GM23338 (cell line): ENCODE results near the gene CCND1. TPM values are rescaled to one million over a fixed set of nuclear protein-coding genes. Genes with fewer than 3 reads are reported as not detected.

Experiments used
- ATAC-seq: fragments of 200-7000 bp; cut with Tn5 transposase; 3 replicates; pipeline ENCODE4 v1.9.1; 2020
- DNase-seq: peaks from one replicate; pipeline ENCODE4 v3.0.0-alpha.2; 2015; ENCODE audit warnings: low spot score
- H2AFZ ChIP-seq: fragments of 200-600 bp; sonication (generic); 2 replicates; pipeline ENCODE4 v1.8.0; 2016; ENCODE audit warnings: antibody characterized with exemption, mild to moderate bottlenecking, moderate library complexity
- H3F3A ChIP-seq: fragments of 200-600 bp; sonication (generic); replicated peaks from 2 replicates; pipeline ENCODE4 v1.8.0; 2017; ENCODE audit warnings: antibody characterized with exemption, mixed run types, low read depth
- H3K27ac ChIP-seq: fragments of 200-600 bp; sonication (generic); 2 replicates; pipeline ENCODE4 v1.6.1; 2016; ENCODE audit warnings: low read depth
- H3K27me3 ChIP-seq: fragments of 200-600 bp; sonication (generic); 2 replicates; pipeline ENCODE4 v1.8.0; 2016; ENCODE audit warnings: mild to moderate bottlenecking, mixed run types, moderate library complexity; ENCODE audit not compliant: insufficient read depth
- H3K36me3 ChIP-seq: fragments of 200-600 bp; sonication (generic); 2 replicates; pipeline ENCODE4 v1.8.0; 2016; ENCODE audit warnings: mild to moderate bottlenecking; ENCODE audit not compliant: insufficient read depth
- H3K4me1 ChIP-seq: fragments of 200-600 bp; sonication (generic); 2 replicates; pipeline ENCODE4 v1.8.0; 2016; ENCODE audit warnings: mild to moderate bottlenecking, moderate library complexity; ENCODE audit not compliant: insufficient read depth
- H3K4me2 ChIP-seq: fragments of 200-600 bp; sonication (generic); 2 replicates; pipeline ENCODE4 v1.7.1; 2017; ENCODE audit warnings: mixed run types
- H3K4me3 ChIP-seq: fragments of 200-600 bp; sonication (generic); 2 replicates; pipeline ENCODE4 v1.6.1; 2016; ENCODE audit warnings: mixed run types
- H3K79me2 ChIP-seq: fragments of 200-600 bp; sonication (generic); replicated peaks from 2 replicates; pipeline ENCODE4 v1.8.0; 2017; ENCODE audit warnings: mild to moderate bottlenecking; ENCODE audit not compliant: insufficient read depth
- H3K9me2 ChIP-seq: fragments of 200-600 bp; sonication (generic); 2 replicates; pipeline ENCODE4 v1.8.0; 2017; ENCODE audit not compliant: insufficient read depth
- H4K20me1 ChIP-seq: fragments of 200-600 bp; sonication (generic); replicated peaks from 2 replicates; pipeline ENCODE4 v1.8.0; 2017; ENCODE audit warnings: mild to moderate bottlenecking; ENCODE audit not compliant: insufficient read depth
- H3K27ac Mint-ChIP-seq: 2 replicates; pipeline ENCODE4 v1.8.0; 2020; ENCODE audit warnings: inconsistent platforms, mild to moderate bottlenecking, moderate library complexity, mixed read lengths
- H3K27me3 Mint-ChIP-seq: 3 replicates; pipeline ENCODE4 v1.8.0; 2022; ENCODE audit warnings: low read depth, mild to moderate bottlenecking, moderate library complexity, mixed read lengths, inconsistent platforms; ENCODE audit not compliant: insufficient read depth, poor library complexity
- H3K36me3 Mint-ChIP-seq: 3 replicates; pipeline ENCODE4 v1.8.0; 2021; ENCODE audit warnings: low read depth, mild to moderate bottlenecking, inconsistent platforms, moderate library complexity, mixed read lengths
- H3K4me1 Mint-ChIP-seq: 3 replicates; pipeline ENCODE4 v1.8.0; 2020; ENCODE audit warnings: mild to moderate bottlenecking, inconsistent platforms, mixed read lengths
- H3K4me3 Mint-ChIP-seq: 3 replicates; pipeline ENCODE4 v1.8.0; 2021; ENCODE audit warnings: moderate library complexity, mild to moderate bottlenecking, inconsistent platforms, mixed read lengths
- H3K9me3 Mint-ChIP-seq: 3 replicates; pipeline ENCODE4 v1.8.0; 2020; ENCODE audit warnings: moderate library complexity, mild to moderate bottlenecking, inconsistent platforms, mixed read lengths
- CREB1 ChIP-seq: fragments of 250-450 bp; sonication (Bioruptor Pico); IDR thresholded peaks from 2 replicates; pipeline ENCODE4 v1.5.0; 2020; ENCODE audit warnings: low read depth, mild to moderate bottlenecking, moderate library complexity
- CTCF ChIP-seq, 2 experiments: fragments of 200-600 bp in 1 of 2; sonication (generic) in 1 of 2; conservative IDR thresholded peaks; 2 replicates each; pipeline versions ENCODE4 v1.5.1 to v1.6.1; 2016 to 2017; ENCODE audit warnings: antibody characterized with exemption in 2 of 2, low read depth in 2 of 2, mild to moderate bottlenecking in 2 of 2, moderate library complexity in 1 of 2
- EZH2 ChIP-seq: fragments of 200-600 bp; sonication (generic); IDR thresholded peaks from one replicate; pipeline ENCODE4 v1.8.0; 2017; ENCODE audit warnings: antibody characterized with exemption, mild to moderate bottlenecking, low read depth; ENCODE audit not compliant: unreplicated experiment
- EZH2phosphoT487 ChIP-seq: fragments of 200-600 bp; sonication (generic); IDR thresholded peaks from one replicate; pipeline ENCODE4 v1.8.1; 2018; ENCODE audit warnings: antibody characterized with exemption; ENCODE audit not compliant: unreplicated experiment
- JUNB ChIP-seq: IDR thresholded peaks from one replicate; pipeline ENCODE4 v1.6.1; 2016; ENCODE audit warnings: antibody characterized with exemption; ENCODE audit not compliant: unreplicated experiment
- NANOG ChIP-seq: IDR thresholded peaks from 2 replicates; pipeline ENCODE4 v1.6.1; 2016; ENCODE audit warnings: antibody characterized with exemption, borderline replicate concordance
- POLR2AphosphoS5 ChIP-seq: IDR thresholded peaks from 2 replicates; pipeline ENCODE4 v1.6.1; 2016; ENCODE audit warnings: antibody characterized with exemption, low read depth
- STAT1 ChIP-seq: IDR thresholded peaks from one replicate; pipeline ENCODE4 v1.6.1; 2016; ENCODE audit warnings: antibody characterized with exemption; ENCODE audit not compliant: unreplicated experiment
- ZNF114 ChIP-seq: fragments of 250-450 bp; sonication (Bioruptor Pico); IDR thresholded peaks from 2 replicates; pipeline ENCODE4 v1.5.0; 2020; ENCODE audit warnings: mild to moderate bottlenecking, moderate library complexity
- ZNF331 ChIP-seq: fragments of 250-450 bp; sonication (Bioruptor Pico); IDR thresholded peaks from 2 replicates; pipeline ENCODE4 v1.5.0; 2020; ENCODE audit warnings: low read depth, mild to moderate bottlenecking, moderate library complexity
- polyA plus RNA-seq: library from polyadenylated mRNA; unstranded; fragments of >200 nt; fragmentation: Nextera tagmentation; extraction: Ambion mirVana; gene quantifications from 2 replicates; pipeline ENCODE4 v1.2.1, GENCODE V29; 2016
- total RNA-seq: library from RNA; depleted of rRNA; stranded (reverse); fragments of >200 nt; shearing (Covaris generic); gene quantifications from 2 replicates; pipeline ENCODE4 v1.2.3, GENCODE V29; 2014
- TF ChIP-seq, protein P1 (sequence below): IDR thresholded peaks from 2 replicates; pipeline ENCODE4 v1.6.1; 2016; ENCODE audit warnings: antibody characterized with exemption
- TF ChIP-seq, protein P2 (sequence below): fragments of 250-450 bp; sonication (Bioruptor Pico); IDR thresholded peaks from 2 replicates; pipeline ENCODE4 v1.5.0; 2020; ENCODE audit warnings: mild to moderate bottlenecking, moderate library complexity
- TF ChIP-seq, protein P3 (sequence below): IDR thresholded peaks from one replicate; pipeline ENCODE4 v1.6.1; 2018; ENCODE audit warnings: antibody characterized with exemption; ENCODE audit not compliant: unreplicated experiment

The CCND1 gene
- total and polyA plus RNA-seq, 2 experiments from 2014 or later, result 109 to 183 TPM

GRCh38 chr11:69604055-69604454 is 36.9 kb upstream of the CCND1 start:
- Mint-ChIP-seq H3K9me3 (peaks cover 26% of the 10 kb centered on the region), H3K4me1 (peaks cover 30% of the 10 kb centered on the region), H3K27me3 (peaks cover 14% of the 10 kb centered on the region), H3K27ac (no peak overlapping the region), H3K36me3 (peaks cover 9% of the 10 kb centered on the region; the same call in 1 of the 3 replicates), H3K4me3 (no peak overlapping the region)
- Histone ChIP-seq H2AFZ (peak overlapping the region; percentile 99; the same call in 1 of the 2 replicates), H3K4me3 (no peak overlapping the region), H4K20me1 (no peaks in the 10 kb centered on the region), H3K79me2 (no peaks in the 10 kb centered on the region), H3F3A (0 out of 2 replicates have a peak, but pooled peaks cover 3% of the 10 kb centered on the region), H3K36me3 (no peaks in the 10 kb centered on the region), H3K27me3 (no peaks in the 10 kb centered on the region), H3K4me2 (peak overlapping the region; percentile 70; the same call in 1 of the 2 replicates), H3K9me2 (0 out of 2 replicates have a peak, but pooled peaks cover 2% of the 10 kb centered on the region), H3K27ac (0 out of 2 replicates have a peak overlapping the region, but pooled peaks have one; percentile 47), H3K4me1 (peaks cover 21% of the 10 kb centered on the region)
- ATAC-seq (no peak), DNase-seq (no peak)
- TF ChIP-seq EZH2phosphoT487, result no peak
- TF ChIP-seq ZNF331 (CRISPR knock-in tag), result no peak
- TF ChIP-seq, protein P1, sequence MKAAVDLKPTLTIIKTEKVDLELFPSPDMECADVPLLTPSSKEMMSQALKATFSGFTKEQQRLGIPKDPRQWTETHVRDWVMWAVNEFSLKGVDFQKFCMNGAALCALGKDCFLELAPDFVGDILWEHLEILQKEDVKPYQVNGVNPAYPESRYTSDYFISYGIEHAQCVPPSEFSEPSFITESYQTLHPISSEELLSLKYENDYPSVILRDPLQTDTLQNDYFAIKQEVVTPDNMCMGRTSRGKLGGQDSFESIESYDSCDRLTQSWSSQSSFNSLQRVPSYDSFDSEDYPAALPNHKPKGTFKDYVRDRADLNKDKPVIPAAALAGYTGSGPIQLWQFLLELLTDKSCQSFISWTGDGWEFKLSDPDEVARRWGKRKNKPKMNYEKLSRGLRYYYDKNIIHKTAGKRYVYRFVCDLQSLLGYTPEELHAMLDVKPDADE, result no peak
- TF ChIP-seq, protein P2, sequence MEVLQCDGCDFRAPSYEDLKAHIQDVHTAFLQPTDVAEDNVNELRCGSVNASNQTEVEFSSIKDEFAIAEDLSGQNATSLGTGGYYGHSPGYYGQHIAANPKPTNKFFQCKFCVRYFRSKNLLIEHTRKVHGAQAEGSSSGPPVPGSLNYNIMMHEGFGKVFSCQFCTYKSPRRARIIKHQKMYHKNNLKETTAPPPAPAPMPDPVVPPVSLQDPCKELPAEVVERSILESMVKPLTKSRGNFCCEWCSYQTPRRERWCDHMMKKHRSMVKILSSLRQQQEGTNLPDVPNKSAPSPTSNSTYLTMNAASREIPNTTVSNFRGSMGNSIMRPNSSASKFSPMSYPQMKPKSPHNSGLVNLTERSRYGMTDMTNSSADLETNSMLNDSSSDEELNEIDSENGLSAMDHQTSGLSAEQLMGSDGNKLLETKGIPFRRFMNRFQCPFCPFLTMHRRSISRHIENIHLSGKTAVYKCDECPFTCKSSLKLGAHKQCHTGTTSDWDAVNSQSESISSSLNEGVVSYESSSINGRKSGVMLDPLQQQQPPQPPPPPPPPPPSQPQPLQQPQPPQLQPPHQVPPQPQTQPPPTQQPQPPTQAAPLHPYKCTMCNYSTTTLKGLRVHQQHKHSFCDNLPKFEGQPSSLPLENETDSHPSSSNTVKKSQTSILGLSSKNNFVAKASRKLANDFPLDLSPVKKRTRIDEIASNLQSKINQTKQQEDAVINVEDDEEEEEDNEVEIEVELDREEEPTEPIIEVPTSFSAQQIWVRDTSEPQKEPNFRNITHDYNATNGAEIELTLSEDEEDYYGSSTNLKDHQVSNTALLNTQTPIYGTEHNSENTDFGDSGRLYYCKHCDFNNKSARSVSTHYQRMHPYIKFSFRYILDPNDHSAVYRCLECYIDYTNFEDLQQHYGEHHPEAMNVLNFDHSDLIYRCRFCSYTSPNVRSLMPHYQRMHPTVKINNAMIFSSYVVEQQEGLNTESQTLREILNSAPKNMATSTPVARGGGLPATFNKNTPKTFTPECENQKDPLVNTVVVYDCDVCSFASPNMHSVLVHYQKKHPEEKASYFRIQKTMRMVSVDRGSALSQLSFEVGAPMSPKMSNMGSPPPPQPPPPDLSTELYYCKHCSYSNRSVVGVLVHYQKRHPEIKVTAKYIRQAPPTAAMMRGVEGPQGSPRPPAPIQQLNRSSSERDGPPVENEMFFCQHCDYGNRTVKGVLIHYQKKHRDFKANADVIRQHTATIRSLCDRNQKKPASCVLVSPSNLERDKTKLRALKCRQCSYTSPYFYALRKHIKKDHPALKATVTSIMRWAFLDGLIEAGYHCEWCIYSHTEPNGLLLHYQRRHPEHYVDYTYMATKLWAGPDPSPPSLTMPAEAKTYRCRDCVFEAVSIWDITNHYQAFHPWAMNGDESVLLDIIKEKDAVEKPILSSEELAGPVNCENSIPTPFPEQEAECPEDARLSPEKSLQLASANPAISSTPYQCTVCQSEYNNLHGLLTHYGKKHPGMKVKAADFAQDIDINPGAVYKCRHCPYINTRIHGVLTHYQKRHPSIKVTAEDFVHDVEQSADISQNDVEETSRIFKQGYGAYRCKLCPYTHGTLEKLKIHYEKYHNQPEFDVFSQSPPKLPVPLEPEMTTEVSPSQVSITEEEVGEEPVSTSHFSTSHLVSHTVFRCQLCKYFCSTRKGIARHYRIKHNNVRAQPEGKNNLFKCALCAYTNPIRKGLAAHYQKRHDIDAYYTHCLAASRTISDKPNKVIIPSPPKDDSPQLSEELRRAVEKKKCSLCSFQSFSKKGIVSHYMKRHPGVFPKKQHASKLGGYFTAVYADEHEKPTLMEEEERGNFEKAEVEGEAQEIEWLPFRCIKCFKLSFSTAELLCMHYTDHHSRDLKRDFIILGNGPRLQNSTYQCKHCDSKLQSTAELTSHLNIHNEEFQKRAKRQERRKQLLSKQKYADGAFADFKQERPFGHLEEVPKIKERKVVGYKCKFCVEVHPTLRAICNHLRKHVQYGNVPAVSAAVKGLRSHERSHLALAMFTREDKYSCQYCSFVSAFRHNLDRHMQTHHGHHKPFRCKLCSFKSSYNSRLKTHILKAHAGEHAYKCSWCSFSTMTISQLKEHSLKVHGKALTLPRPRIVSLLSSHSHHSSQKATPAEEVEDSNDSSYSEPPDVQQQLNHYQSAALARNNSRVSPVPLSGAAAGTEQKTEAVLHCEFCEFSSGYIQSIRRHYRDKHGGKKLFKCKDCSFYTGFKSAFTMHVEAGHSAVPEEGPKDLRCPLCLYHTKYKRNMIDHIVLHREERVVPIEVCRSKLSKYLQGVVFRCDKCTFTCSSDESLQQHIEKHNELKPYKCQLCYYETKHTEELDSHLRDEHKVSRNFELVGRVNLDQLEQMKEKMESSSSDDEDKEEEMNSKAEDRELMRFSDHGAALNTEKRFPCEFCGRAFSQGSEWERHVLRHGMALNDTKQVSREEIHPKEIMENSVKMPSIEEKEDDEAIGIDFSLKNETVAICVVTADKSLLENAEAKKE, result no peak
- no peak for TF ChIP-seq EZH2
- no peak for TF ChIP-seq ZNF114 (CRISPR knock-in tag)
- TF ChIP-seq, protein P3, sequence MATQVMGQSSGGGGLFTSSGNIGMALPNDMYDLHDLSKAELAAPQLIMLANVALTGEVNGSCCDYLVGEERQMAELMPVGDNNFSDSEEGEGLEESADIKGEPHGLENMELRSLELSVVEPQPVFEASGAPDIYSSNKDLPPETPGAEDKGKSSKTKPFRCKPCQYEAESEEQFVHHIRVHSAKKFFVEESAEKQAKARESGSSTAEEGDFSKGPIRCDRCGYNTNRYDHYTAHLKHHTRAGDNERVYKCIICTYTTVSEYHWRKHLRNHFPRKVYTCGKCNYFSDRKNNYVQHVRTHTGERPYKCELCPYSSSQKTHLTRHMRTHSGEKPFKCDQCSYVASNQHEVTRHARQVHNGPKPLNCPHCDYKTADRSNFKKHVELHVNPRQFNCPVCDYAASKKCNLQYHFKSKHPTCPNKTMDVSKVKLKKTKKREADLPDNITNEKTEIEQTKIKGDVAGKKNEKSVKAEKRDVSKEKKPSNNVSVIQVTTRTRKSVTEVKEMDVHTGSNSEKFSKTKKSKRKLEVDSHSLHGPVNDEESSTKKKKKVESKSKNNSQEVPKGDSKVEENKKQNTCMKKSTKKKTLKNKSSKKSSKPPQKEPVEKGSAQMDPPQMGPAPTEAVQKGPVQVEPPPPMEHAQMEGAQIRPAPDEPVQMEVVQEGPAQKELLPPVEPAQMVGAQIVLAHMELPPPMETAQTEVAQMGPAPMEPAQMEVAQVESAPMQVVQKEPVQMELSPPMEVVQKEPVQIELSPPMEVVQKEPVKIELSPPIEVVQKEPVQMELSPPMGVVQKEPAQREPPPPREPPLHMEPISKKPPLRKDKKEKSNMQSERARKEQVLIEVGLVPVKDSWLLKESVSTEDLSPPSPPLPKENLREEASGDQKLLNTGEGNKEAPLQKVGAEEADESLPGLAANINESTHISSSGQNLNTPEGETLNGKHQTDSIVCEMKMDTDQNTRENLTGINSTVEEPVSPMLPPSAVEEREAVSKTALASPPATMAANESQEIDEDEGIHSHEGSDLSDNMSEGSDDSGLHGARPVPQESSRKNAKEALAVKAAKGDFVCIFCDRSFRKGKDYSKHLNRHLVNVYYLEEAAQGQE, result no peak
- no peak for TF ChIP-seq CREB1
- no peak for TF ChIP-seq POLR2AphosphoS5
- no peak for TF ChIP-seq NANOG
- no peak for TF ChIP-seq JUNB
- TF ChIP-seq CTCF (conservative IDR thresholded peaks at IDR 0.05; ENCODE audit: low read depth in 2 of 2), result no peak
- no peak for TF ChIP-seq STAT1
